ENCODE measurements around the gene WARS2.

WARS2 gene

DNA sequence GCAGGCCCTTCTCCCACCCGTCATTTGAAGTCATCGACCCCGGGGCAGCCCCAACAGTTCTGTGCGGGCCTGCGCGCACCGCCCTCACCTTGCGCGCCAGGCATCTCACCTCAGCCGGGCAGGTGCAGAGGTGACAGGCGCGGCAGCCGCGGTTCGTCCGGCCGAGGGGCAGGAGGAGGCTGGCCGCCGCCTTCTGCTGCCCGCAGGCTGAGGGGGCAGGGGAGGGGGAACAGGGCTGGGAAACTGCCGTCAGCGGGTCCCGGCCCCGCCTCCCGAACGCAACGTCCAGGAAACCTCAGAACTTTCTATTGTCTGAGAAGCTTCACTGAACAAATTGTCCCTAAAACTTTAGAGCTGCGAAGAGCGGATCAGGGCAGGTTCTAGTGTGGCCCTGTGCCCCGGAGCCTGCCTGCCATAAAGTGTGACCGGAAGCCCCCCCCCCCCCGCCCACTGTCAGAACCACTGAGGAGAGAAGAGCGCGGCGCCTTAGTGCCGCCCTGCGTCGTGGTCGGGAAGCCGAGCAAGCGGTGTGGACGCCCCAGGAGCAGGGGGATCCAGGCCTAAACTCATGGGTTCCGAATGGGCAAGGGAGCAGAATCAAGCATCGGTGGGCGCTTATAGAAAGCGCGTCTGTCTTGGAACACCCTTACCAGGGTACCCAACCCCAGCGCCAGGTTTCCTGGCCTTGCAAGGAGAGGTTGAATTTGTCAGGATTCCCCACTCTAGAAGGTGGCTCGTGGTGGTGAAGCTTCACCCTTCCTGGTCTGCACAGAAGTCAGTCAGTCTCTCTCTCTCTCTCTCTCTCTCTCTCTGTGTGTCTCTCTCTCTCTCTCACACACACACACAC, 139.0 kb downstream of the WARS2 start:
- no peak overlapping the region for H3K27ac ChIP-seq (ENCODE audit: low read length)
- TF ChIP-seq EZH2 (optimal IDR thresholded peaks at IDR 0.05; ENCODE audit: low read depth, low read length) = no peak
- TF ChIP-seq, protein P1, sequence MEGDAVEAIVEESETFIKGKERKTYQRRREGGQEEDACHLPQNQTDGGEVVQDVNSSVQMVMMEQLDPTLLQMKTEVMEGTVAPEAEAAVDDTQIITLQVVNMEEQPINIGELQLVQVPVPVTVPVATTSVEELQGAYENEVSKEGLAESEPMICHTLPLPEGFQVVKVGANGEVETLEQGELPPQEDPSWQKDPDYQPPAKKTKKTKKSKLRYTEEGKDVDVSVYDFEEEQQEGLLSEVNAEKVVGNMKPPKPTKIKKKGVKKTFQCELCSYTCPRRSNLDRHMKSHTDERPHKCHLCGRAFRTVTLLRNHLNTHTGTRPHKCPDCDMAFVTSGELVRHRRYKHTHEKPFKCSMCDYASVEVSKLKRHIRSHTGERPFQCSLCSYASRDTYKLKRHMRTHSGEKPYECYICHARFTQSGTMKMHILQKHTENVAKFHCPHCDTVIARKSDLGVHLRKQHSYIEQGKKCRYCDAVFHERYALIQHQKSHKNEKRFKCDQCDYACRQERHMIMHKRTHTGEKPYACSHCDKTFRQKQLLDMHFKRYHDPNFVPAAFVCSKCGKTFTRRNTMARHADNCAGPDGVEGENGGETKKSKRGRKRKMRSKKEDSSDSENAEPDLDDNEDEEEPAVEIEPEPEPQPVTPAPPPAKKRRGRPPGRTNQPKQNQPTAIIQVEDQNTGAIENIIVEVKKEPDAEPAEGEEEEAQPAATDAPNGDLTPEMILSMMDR (IDR thresholded peaks at IDR 0.05; ENCODE audit: low read length) = no peak
- no peak for TF ChIP-seq EZH2phosphoT487 (IDR thresholded peaks at IDR 0.05; ENCODE audit: low read length)

GRCh38 chr1:119000371-119001180, 139.9 kb downstream of the WARS2 start:
- H3K9me3 ChIP-seq (replicated peaks; ENCODE audit: insufficient read depth, low read length) = no peaks in the 10 kb centered on the region
- H3K9ac ChIP-seq (ENCODE audit: low read length) = no peak overlapping the region
- DNase-seq = no peak
- no peaks in the 10 kb centered on the region for H4K20me1 ChIP-seq (ENCODE audit: insufficient read depth, low read length)
- H3K9me2 ChIP-seq (replicated peaks; ENCODE audit: insufficient read depth, low read length) = no peaks in the 10 kb centered on the region
- no peak for TF ChIP-seq EZH2phosphoT487 (IDR thresholded peaks at IDR 0.05; ENCODE audit: low read length)
- TF ChIP-seq EZH2 (optimal IDR thresholded peaks at IDR 0.05; ENCODE audit: low read depth, low read length) = no peak
- TF ChIP-seq, protein P1 (IDR thresholded peaks at IDR 0.05; ENCODE audit: low read length) = no peak
- no peak overlapping the region for H3K4me2 ChIP-seq (ENCODE audit: low read depth, low read length)
- no peak overlapping the region for H3K4me3 ChIP-seq (ENCODE audit: low read length)
- H3K4me1 ChIP-seq (ENCODE audit: low read length) = no peaks in the 10 kb centered on the region
- H3K79me2 ChIP-seq (ENCODE audit: low read length) = no peaks in the 10 kb centered on the region
- no peak overlapping the region for H3K27ac ChIP-seq (ENCODE audit: low read length)
- H3K27me3 ChIP-seq (replicated peaks; ENCODE audit: insufficient read depth, low read length) = no peaks in the 10 kb centered on the region
- no peaks in the 10 kb centered on the region for H3K36me3 ChIP-seq (replicated peaks; ENCODE audit: insufficient read depth, low read length)
- H2AFZ ChIP-seq (ENCODE audit: low read length) = no peak overlapping the region
- H3F3A ChIP-seq (ENCODE audit: insufficient read depth, low read length) = no peaks in the 10 kb centered on the region

More for the DNA sequence above, 139.0 kb downstream of the WARS2 start:
- Histone ChIP-seq H3K9me3 (replicated peaks; ENCODE audit: insufficient read depth, low read length) (no peaks in the 10 kb centered on the region), H3K4me1 (ENCODE audit: low read length) (no peaks in the 10 kb centered on the region), H4K20me1 (ENCODE audit: insufficient read depth, low read length) (no peaks in the 10 kb centered on the region), H3K79me2 (ENCODE audit: low read length) (no peaks in the 10 kb centered on the region), H3F3A (ENCODE audit: insufficient read depth, low read length) (no peaks in the 10 kb centered on the region), H3K9ac (ENCODE audit: low read length) (no peak overlapping the region), H2AFZ (ENCODE audit: low read length) (no peak overlapping the region), H3K9me2 (replicated peaks; ENCODE audit: insufficient read depth, low read length) (no peaks in the 10 kb centered on the region), H3K4me3 (ENCODE audit: low read length) (no peak overlapping the region), H3K4me2 (ENCODE audit: low read depth, low read length) (no peak overlapping the region), H3K27me3 (replicated peaks; ENCODE audit: insufficient read depth, low read length) (no peaks in the 10 kb centered on the region), H3K36me3 (replicated peaks; ENCODE audit: insufficient read depth, low read length) (no peaks in the 10 kb centered on the region)
- DNase-seq = no peak

- 0 out of 2 replicates have a peak, but pooled peaks cover 4% of the 10 kb centered on the region for H3K4me1 ChIP-seq (ENCODE audit: low read length)
- H3K9me3 ChIP-seq (replicated peaks; ENCODE audit: insufficient read depth, low read length) = no peaks in the 10 kb centered on the region
- H3K9ac ChIP-seq (ENCODE audit: low read length) = no peak overlapping the region
- H3K27ac ChIP-seq (ENCODE audit: low read length) = no peak overlapping the region
- H3K79me2 ChIP-seq (ENCODE audit: low read length) = no peaks in the 10 kb centered on the region
- no peak overlapping the region for H2AFZ ChIP-seq (ENCODE audit: low read length)
- DNase-seq = no peak
- H3K4me3 ChIP-seq (ENCODE audit: low read length) = no peak overlapping the region
- no peaks in the 10 kb centered on the region for H3K9me2 ChIP-seq (replicated peaks; ENCODE audit: insufficient read depth, low read length)
- TF ChIP-seq, protein P1 (IDR thresholded peaks at IDR 0.05; ENCODE audit: low read length) = no peak
- TF ChIP-seq EZH2phosphoT487 (IDR thresholded peaks at IDR 0.05; ENCODE audit: low read length) = no peak
- no peak for TF ChIP-seq EZH2 (optimal IDR thresholded peaks at IDR 0.05; ENCODE audit: low read depth, low read length)
- H4K20me1 ChIP-seq (ENCODE audit: insufficient read depth, low read length) = no peaks in the 10 kb centered on the region
- no peak overlapping the region for H3K4me2 ChIP-seq (ENCODE audit: low read depth, low read length)
- no peaks in the 10 kb centered on the region for H3F3A ChIP-seq (ENCODE audit: insufficient read depth, low read length)
- no peaks in the 10 kb centered on the region for H3K27me3 ChIP-seq (replicated peaks; ENCODE audit: insufficient read depth, low read length)
- H3K36me3 ChIP-seq (replicated peaks; ENCODE audit: insufficient read depth, low read length) = no peaks in the 10 kb centered on the region
These were observed 140.9 kb downstream of the WARS2 start for GRCh38 chr1:118999348-119000071.
